SK-N-MC (cell line): ENCODE measurements around the gene TYMS.
A peak's percentile ranks its signal among the peaks of the same experiment; 100 is the strongest.

Experiments used
- DNase-seq: peaks from one replicate; pipeline ENCODE4 v3.0.0-alpha.2; 2011; ENCODE audit warnings: low read depth, low spot score
- H3K27ac ChIP-seq: fragments of 200-600 bp; sonication (generic); 2 replicates; pipeline ENCODE4 v1.5.1; 2016; ENCODE audit warnings: mixed run types
- H3K36me3 ChIP-seq: fragments of 200-600 bp; sonication (generic); 2 replicates; pipeline ENCODE4 v1.6.1; 2017; ENCODE audit warnings: antibody characterized with exemption, low read length, mixed read lengths; ENCODE audit not compliant: insufficient read depth
- H3K4me3 ChIP-seq: fragments of 200-600 bp; sonication (generic); 2 replicates; pipeline ENCODE4 v1.5.1; 2016
- H3K9ac ChIP-seq: fragments of 200-600 bp; sonication (generic); 2 replicates; pipeline ENCODE4 v1.8.0; 2017; ENCODE audit warnings: mixed run types, mixed read lengths; ENCODE audit not compliant: insufficient read length
- H3K9me3 ChIP-seq: fragments of 200-600 bp; sonication (generic); 2 replicates; pipeline ENCODE4 v1.6.1; 2017; ENCODE audit warnings: low read depth, mild to moderate bottlenecking, antibody characterized with exemption, low read length, moderate library complexity, mixed read lengths
- EZH2 ChIP-seq: fragments of 200-600 bp; sonication (generic); IDR thresholded peaks from one replicate; pipeline ENCODE4 v1.6.1; 2017; ENCODE audit warnings: antibody characterized with exemption
- FOXP2 ChIP-seq: optimal IDR thresholded peaks from 2 replicates; pipeline ENCODE3; 2011; ENCODE audit warnings: mild to moderate bottlenecking, moderate library complexity; ENCODE audit not compliant: insufficient read depth; ENCODE audit errors: extremely low read length, control extremely low read depth
- POLR2AphosphoS5 ChIP-seq: IDR thresholded peaks from 2 replicates; pipeline ENCODE4 v1.6.1; 2012; ENCODE audit warnings: mild to moderate bottlenecking, low read depth, low read length, borderline replicate concordance

The TYMS gene

DNA sequence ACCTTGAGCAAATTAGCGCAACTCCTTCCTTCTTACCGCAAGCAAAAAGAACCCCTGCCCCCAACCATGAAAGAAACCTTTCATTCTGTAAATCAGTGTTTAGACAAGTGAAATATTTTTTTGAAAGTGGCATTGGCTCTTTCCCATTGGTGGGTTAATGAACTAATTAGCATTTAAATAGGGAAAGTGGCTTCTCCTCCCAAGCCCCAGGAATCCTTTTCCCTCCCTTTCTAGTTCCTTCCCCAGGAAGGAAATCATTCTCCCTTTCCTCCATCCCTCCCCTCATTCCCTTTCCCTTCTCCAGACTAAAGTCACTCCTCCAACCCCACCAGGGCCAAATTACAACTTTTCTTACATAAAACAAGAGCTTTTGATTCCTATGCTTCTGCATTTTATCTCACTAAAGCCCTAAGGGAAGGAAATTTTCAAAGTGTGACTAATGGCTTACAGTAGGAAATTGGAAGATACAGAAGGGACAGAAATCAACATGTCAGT is 22.9 kb upstream of the TYMS start:
- Histone ChIP-seq H3K36me3 (no peaks in the 10 kb centered on the region), H3K9ac (no peak overlapping the region), H3K9me3 (no peaks in the 10 kb centered on the region), H3K27ac (peak overlapping the region; percentile 94), H3K4me3 (peak overlapping the region; percentile 42)
- TF ChIP-seq POLR2AphosphoS5 = no peak
- DNase-seq = peak; percentile 98

DNA sequence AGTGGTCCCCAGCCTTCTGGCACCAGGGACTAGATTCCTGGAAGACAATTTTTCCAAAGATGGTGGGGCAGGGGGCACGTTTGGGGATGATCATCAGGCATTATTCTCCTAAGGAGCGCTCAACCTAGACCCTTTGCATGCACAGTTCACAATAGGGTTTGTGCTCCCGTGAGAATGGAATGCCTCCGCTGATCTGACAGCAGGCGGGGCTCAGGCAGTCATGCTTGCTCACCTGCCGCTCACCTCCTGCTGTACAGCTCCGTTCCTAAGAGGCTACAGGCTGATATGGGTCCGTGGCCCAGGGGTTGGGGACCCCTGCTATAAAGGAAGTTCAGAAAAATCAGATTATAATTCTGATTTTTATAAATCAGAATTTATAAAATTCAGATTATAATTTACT is 22.3 kb upstream of the TYMS start:
- Histone ChIP-seq H3K36me3 (no peaks in the 10 kb centered on the region), H3K4me3 (peak overlapping the region; percentile 42), H3K9ac (no peak overlapping the region), H3K9me3 (no peaks in the 10 kb centered on the region), H3K27ac (peak overlapping the region; percentile 94)
- TF ChIP-seq EZH2 (no peak), POLR2AphosphoS5 (no peak), FOXP2 (no peak)
- no peak for DNase-seq

DNA sequence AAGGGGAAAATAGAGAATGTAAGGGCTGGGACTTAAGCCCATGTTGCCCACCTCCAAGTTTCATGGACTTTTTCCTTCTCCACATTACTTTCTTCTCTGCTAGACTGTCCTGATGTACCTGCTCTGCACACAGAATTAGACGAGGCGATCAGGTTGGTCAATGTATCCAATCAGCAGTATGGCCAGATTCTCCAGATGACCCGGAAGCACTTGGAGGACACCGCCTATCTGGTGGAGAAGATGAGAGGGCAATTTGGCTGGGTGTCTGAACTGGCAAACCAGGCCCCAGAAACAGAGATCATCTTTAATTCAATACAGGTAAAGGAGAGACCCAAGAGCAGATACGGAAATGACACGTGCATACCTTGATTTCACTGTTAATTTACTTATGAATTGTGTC is 16.2 kb upstream of the TYMS start:
- DNase-seq = no peak
- Histone ChIP-seq H3K36me3 (no peaks in the 10 kb centered on the region), H3K9ac (no peak overlapping the region), H3K4me3 (no peak overlapping the region), H3K9me3 (no peaks in the 10 kb centered on the region), H3K27ac (no peak overlapping the region)
- TF ChIP-seq POLR2AphosphoS5 = no peak
- no peak for TF ChIP-seq FOXP2
- TF ChIP-seq EZH2 = no peak

DNA sequence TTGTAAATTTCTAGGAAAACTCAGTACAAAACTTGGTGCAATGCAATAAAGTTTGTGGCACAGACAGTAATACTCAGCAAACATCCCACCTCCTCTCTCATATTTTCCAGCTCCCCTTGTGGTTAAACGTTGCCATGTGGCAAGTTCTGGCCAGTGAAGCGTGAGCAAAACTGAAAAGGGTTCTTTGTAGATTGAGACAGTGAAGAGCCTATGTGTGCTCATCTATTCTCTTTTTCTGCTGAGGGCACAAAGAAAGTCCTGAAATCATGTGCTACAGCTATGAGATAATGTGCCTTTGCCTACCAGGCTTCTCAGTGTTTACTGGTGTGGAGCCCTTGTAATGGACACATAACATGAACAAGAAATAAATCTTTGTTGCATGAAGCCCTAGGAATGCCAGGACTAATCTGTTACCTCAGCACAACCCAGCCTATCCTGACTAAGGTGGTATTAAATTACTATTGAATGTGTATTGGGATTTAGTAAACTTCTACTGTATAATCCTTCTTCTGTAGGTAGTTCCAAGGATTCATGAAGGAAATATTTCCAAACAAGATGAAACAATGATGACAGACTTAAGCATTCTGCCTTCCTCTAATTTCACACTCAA is 13.0 kb upstream of the TYMS start:
- H3K36me3 ChIP-seq = no peaks in the 10 kb centered on the region
- no peak overlapping the region for H3K4me3 ChIP-seq
- H3K27ac ChIP-seq = no peak overlapping the region
- H3K9me3 ChIP-seq = no peaks in the 10 kb centered on the region
- DNase-seq = no peak
- no peak for TF ChIP-seq FOXP2
- no peak for TF ChIP-seq POLR2AphosphoS5
- TF ChIP-seq EZH2 = no peak
- no peak overlapping the region for H3K9ac ChIP-seq

DNA sequence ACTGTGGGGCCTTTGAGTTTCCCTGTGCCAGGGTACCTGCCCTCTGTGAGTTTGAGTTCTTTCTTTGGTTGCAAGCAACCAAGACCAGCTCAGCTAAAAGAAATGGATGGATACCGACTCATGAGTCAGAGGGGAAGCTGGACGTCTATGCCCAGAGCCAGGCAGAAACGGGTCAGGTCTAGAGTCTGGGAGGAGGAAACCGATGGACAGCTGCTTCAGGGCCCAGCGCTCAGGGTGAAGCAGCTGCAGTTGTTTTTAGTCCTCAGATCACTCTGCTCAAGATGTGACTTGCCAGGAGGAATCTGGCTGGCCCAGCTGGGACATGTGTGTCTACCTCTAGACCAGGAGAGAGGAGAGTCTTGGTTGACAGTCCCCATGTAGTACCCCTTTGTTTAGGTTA is 10.1 kb upstream of the TYMS start:
- no peaks in the 10 kb centered on the region for H3K36me3 ChIP-seq
- DNase-seq = no peak
- no peak overlapping the region for H3K27ac ChIP-seq
- no peaks in the 10 kb centered on the region for H3K9me3 ChIP-seq
- no peak overlapping the region for H3K9ac ChIP-seq
- H3K4me3 ChIP-seq = no peak overlapping the region
- TF ChIP-seq FOXP2 = no peak
- no peak for TF ChIP-seq EZH2
- no peak for TF ChIP-seq POLR2AphosphoS5

DNA sequence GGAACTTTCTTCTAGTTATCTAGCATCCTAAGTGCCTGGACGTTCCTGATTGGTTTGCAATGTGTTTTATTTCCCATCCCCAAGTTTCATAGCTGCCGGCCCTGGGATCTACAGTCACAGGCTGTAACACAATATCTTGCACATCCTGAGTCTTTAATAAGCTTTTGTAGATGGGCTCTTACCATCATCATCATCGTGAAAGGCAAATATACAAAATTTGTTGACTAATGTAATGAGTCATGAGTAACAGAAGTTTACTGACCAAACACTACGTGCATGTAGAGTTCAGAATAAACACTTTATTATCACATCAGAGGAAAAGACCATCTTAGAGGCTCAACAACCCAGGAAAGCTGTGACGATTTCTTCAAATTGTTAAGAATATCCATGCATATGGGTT is 8.1 kb upstream of the TYMS start:
- DNase-seq = no peak
- TF ChIP-seq EZH2 (no peak), POLR2AphosphoS5 (no peak), FOXP2 (no peak)
- no peak overlapping the region for H3K9ac ChIP-seq
- H3K27ac ChIP-seq = no peak overlapping the region
- no peak overlapping the region for H3K4me3 ChIP-seq
- H3K9me3 ChIP-seq = no peaks in the 10 kb centered on the region
- H3K36me3 ChIP-seq = no peaks in the 10 kb centered on the region

DNA sequence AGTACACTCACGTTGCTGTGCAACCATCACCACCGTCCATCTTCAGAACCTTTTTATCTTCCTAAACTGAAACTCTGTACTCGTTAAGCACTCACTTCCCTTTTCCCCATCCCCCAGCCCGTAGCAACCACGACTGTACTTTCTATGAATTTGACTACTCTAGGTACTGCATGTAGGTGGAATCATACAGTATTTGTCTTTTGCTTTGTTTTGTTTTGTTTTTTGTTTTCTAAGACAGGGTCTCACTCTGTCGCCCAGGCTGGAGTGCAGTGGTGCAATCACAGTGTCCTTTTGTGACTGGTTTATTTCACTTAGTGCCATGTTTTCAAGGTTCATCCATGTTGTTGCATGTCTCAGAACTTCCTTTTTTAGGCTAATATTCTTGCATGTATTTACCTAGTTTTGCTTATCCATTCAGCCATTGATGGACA is 7.0 kb upstream of the TYMS start:
- TF ChIP-seq FOXP2 (no peak), EZH2 (no peak), POLR2AphosphoS5 (no peak)
- no peaks in the 10 kb centered on the region for H3K9me3 ChIP-seq
- no peak overlapping the region for H3K27ac ChIP-seq
- no peak for DNase-seq
- H3K36me3 ChIP-seq = no peaks in the 10 kb centered on the region
- no peak overlapping the region for H3K4me3 ChIP-seq
- no peak overlapping the region for H3K9ac ChIP-seq

DNA sequence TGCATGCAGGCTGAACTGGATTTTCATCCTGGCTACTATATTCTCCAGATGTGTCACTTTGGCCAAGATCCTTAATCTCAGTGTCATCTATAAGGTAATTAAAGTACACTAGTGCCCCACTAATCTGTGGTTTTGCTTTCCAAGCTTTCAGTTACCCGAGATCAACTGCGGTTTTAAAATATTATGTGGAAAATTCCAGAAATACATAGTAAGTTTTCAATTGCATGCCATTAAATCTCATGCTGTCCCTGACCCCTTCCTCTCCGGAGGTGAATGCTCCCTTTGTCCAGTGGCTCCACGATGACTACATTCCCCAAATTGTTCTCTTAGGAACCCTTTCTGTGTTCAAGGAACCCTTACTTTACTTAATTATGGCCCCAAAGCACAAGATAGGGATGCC is 5.3 kb upstream of the TYMS start:
- H3K36me3 ChIP-seq = no peaks in the 10 kb centered on the region
- H3K4me3 ChIP-seq = no peak overlapping the region
- TF ChIP-seq EZH2 = no peak
- no peak for TF ChIP-seq FOXP2
- no peak for TF ChIP-seq POLR2AphosphoS5
- H3K9me3 ChIP-seq = no peaks in the 10 kb centered on the region
- no peak overlapping the region for H3K27ac ChIP-seq
- H3K9ac ChIP-seq = no peak overlapping the region
- no peak for DNase-seq

DNA sequence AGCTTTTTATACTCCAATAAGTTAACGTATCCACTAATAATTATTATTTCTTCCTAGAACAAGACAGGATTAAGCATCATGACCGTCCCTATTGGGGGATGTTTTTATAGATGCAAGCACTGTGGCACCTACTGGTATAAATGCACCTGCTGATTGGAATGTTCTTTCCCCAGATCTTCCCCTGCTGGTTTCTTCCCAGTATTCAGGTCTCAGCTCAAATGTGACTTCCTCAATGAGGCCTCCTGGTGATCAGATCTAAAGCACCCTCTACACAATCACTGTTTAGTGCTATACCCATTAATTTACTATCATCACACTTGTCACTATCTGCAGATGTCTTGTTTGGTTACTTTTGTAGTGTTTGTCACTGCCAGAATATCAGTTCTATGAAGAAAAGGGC is 3.9 kb upstream of the TYMS start:
- H3K36me3 ChIP-seq = no peaks in the 10 kb centered on the region
- no peak for TF ChIP-seq EZH2
- H3K27ac ChIP-seq = no peak overlapping the region
- H3K9me3 ChIP-seq = no peaks in the 10 kb centered on the region
- no peak for DNase-seq
- H3K9ac ChIP-seq = no peak overlapping the region
- H3K4me3 ChIP-seq = no peak overlapping the region
